Measurements from ENCODE around the gene SIL1.

GRCh38 chr5:138926688-138927448 is 271.3 kb downstream of the SIL1 start:
- no peak for TF ChIP-seq CTCF (conservative IDR thresholded peaks at IDR 0.05)
- no peak for TF ChIP-seq EZH2 (IDR thresholded peaks at IDR 0.05; ENCODE audit: low read depth)
